Liver (tissue), 9 donors: ENCODE data around the gene CRYL1. TPM values are rescaled to one million over a fixed set of nuclear protein-coding genes. Genes with fewer than 3 reads are reported as not detected.
"Not testable (repeated sequence)": the region's sequence is repeated elsewhere in the genome, so short reads cannot be mapped to it uniquely, and the experiment has no call there.

Source experiments
- DNase-seq: peaks from one replicate; pipeline ENCODE4 v3.0.0-alpha.2; 2017; ENCODE audit warnings: low spot score
- H3K27ac ChIP-seq, 2 donors: one replicate each; pipeline ENCODE4 v1.7.0; 2013; ENCODE audit warnings: inconsistent platforms in 2 of 2, low read length in 2 of 2, control low read depth in 1 of 2, low read depth in 1 of 2, mild to moderate bottlenecking in 1 of 2
- H3K27me3 ChIP-seq, 4 donors: one replicate each; pipeline versions ENCODE4 v1.6.1 to v1.7.0; 2013; ENCODE audit warnings: low read length in 3 of 4, inconsistent platforms in 1 of 4, mild to moderate bottlenecking in 1 of 4, moderate library complexity in 1 of 4; ENCODE audit not compliant: control insufficient read depth in 4 of 4, insufficient read depth in 4 of 4
- H3K36me3 ChIP-seq, 4 donors: one replicate each; pipeline versions ENCODE4 v1.6.1 to v1.7.0; 2013; ENCODE audit warnings: low read length in 3 of 4, mild to moderate bottlenecking in 3 of 4, low read depth in 1 of 4, moderate library complexity in 1 of 4; ENCODE audit not compliant: control insufficient read depth in 4 of 4, insufficient read depth in 3 of 4
- H3K4me1 ChIP-seq, 4 donors: one replicate each; pipeline versions ENCODE4 v1.6.1 to v1.7.0; 2013; ENCODE audit warnings: low read length in 3 of 4, mild to moderate bottlenecking in 3 of 4, moderate library complexity in 1 of 4; ENCODE audit not compliant: control insufficient read depth in 4 of 4, insufficient read depth in 4 of 4
- H3K4me3 ChIP-seq, 3 donors: one replicate each; pipeline versions ENCODE4 v1.6.1 to v1.7.0; 2013; ENCODE audit warnings: low read length in 3 of 3, control low read depth in 1 of 3, low read depth in 1 of 3, mild to moderate bottlenecking in 1 of 3
- H3K9ac ChIP-seq, 2 donors: one replicate each; pipeline ENCODE4 v1.7.0; 2013; ENCODE audit warnings: low read length in 2 of 2, mild to moderate bottlenecking in 2 of 2, moderate library complexity in 2 of 2, control low read depth in 1 of 2, low read depth in 1 of 2
- H3K9me3 ChIP-seq, 4 donors: one replicate each; pipeline versions ENCODE4 v1.6.1 to v1.7.0; 2013; ENCODE audit warnings: low read length in 3 of 4; ENCODE audit not compliant: control insufficient read depth in 4 of 4
- ATF3 ChIP-seq: IDR thresholded peaks from 2 replicates; pipeline ENCODE4 v1.6.1; 2016; ENCODE audit warnings: antibody characterized with exemption
- EGR1 ChIP-seq, 2 donors: IDR thresholded peaks; 2 replicates each; pipeline ENCODE4 v1.6.1; 2016 to 2018; ENCODE audit warnings: antibody characterized with exemption in 2 of 2, low read depth in 2 of 2
- FOXA1 ChIP-seq: IDR thresholded peaks from 2 replicates; pipeline ENCODE4 v1.6.1; 2016; ENCODE audit warnings: antibody characterized with exemption
- FOXA2 ChIP-seq: IDR thresholded peaks from 2 replicates; pipeline ENCODE4 v1.6.1; 2016; ENCODE audit warnings: antibody characterized with exemption
- GABPA ChIP-seq, 2 donors: IDR thresholded peaks in 1 of 2; conservative IDR thresholded peaks in 1 of 2; 2 replicates each; pipeline ENCODE4 v1.6.1; 2016; ENCODE audit warnings: antibody characterized with exemption in 2 of 2, mild to moderate bottlenecking in 1 of 2, moderate library complexity in 1 of 2
- HNF4G ChIP-seq: IDR thresholded peaks from 2 replicates; pipeline ENCODE4 v1.6.1; 2016; ENCODE audit warnings: antibody characterized with exemption
- JUND ChIP-seq, 2 donors: IDR thresholded peaks; 2 replicates each; pipeline ENCODE4 v1.6.1; 2016; ENCODE audit warnings: antibody characterized with exemption in 2 of 2
- MAX ChIP-seq: IDR thresholded peaks from 2 replicates; pipeline ENCODE4 v1.6.1; 2016; ENCODE audit warnings: antibody characterized with exemption
- NR2F2 ChIP-seq: IDR thresholded peaks from 2 replicates; pipeline ENCODE4 v1.6.1; 2016; ENCODE audit warnings: antibody characterized with exemption
- RAD21 ChIP-seq, 2 donors: IDR thresholded peaks; 2 replicates each; pipeline ENCODE4 v1.6.1; 2016; ENCODE audit warnings: antibody characterized with exemption in 2 of 2, mild to moderate bottlenecking in 2 of 2
- REST ChIP-seq: IDR thresholded peaks from 2 replicates; pipeline ENCODE4 v1.6.1; 2016; ENCODE audit warnings: antibody characterized with exemption, mild to moderate bottlenecking
- WGBS: extraction: QIAGEN DNeasy Blood & Tissue Kit; methylation state at CpG from one replicate; pipeline ENCODE4 v1.1.7; 2013; 5-methylcytosine and 5-hydroxymethylcytosine counted together
- polyA plus RNA-seq, 2 donors: library from polyadenylated mRNA; stranded (reverse) in 1 of 2; unstranded in 1 of 2; fragments of 200-250 nt in 1 of 2; fragments of >200 nt in 1 of 2; fragmentation: Nextera tagmentation in 1 of 2; extraction: Ambion mirVana in 1 of 2; gene quantifications; one replicate each; pipeline versions ENCODE4 v1.2.1 to v1.2.3, GENCODE V29; 2013 to 2015
- total RNA-seq, 2 donors: library from RNA; depleted of rRNA; stranded (reverse); fragments of >200 nt; gene quantifications; one replicate each; pipeline ENCODE4 v1.2.3, GENCODE V29; 2014
- donor health status: healthy.
- donor health status: healthy.
- donor health status: healthy.
- donor health status: healthy.
- donor health status: healthy.

CRYL1 gene
- total and polyA plus RNA-seq, 4 donors: 87.8 to 179 (median 168) TPM

- H3K36me3 ChIP-seq: peaks cover 7 to 29% (median 26%) of the 10 kb centered on the region in 4 donors
- WGBS: 96% methylated on average over 6 of the region's 6 CpGs
- DNase-seq: no peak
Observed at GRCh38 chr13:20438801-20439200, 86.9 kb downstream of the CRYL1 start.

GRCh38 chr13:20436505-20436904 is 89.2 kb downstream of the CRYL1 start:
- Histone ChIP-seq H3K27ac (no peak overlapping the region), H3K9me3 (no peaks in the 10 kb centered on the region), H3K27me3 (no peaks in the 10 kb centered on the region), H3K36me3 (peaks cover 6 to 46% (median 36%) of the 10 kb centered on the region in 4 donors), H3K4me1 (no peaks in the 10 kb centered on the region), H3K4me3 (no peak overlapping the region), H3K9ac (no peak overlapping the region)
- TF ChIP-seq GABPA (IDR thresholded peaks at IDR 0.05 in 1 of 2, conservative IDR thresholded peaks at IDR 0.05 in 1 of 2): no peak
- TF ChIP-seq MAX: no peak
- no peak for TF ChIP-seq NR2F2
- no peak for TF ChIP-seq EGR1 (IDR thresholded peaks at IDR 0.05; ENCODE audit: low read depth in 2 of 2)
- no peak for DNase-seq
- 98% methylated on average over 10 of the region's 10 CpGs for WGBS

More at GRCh38 chr13:20438801-20439200, 86.9 kb downstream of the CRYL1 start:
- H3K27ac ChIP-seq: no peak overlapping the region
- H3K27me3 ChIP-seq: no peaks in the 10 kb centered on the region
- H3K9me3 ChIP-seq: no peaks in the 10 kb centered on the region
- H3K9ac ChIP-seq: no peak overlapping the region
- TF ChIP-seq RAD21 (IDR thresholded peaks at IDR 0.05) (no peak), FOXA2 (no peak), MAX (no peak), ATF3 (no peak), REST (no peak), FOXA1 (no peak), HNF4G (no peak), JUND (IDR thresholded peaks at IDR 0.05) (no peak)
- no peak overlapping the region for H3K4me3 ChIP-seq
- no peaks in the 10 kb centered on the region for H3K4me1 ChIP-seq

GRCh38 chr13:20435616-20436368 is 89.9 kb downstream of the CRYL1 start:
- H3K4me1 ChIP-seq: no peaks in the 10 kb centered on the region
- WGBS: 84% methylated on average over 57 of the region's 57 CpGs
- no peaks in the 10 kb centered on the region for H3K27me3 ChIP-seq
- DNase-seq: no peak
- no peak overlapping the region for H3K27ac ChIP-seq
- no peaks in the 10 kb centered on the region for H3K9me3 ChIP-seq
- H3K4me3 ChIP-seq: no peak overlapping the region
- peaks cover 11 to 52% (median 38%) of the 10 kb centered on the region in 4 donors for H3K36me3 ChIP-seq
- H3K9ac ChIP-seq: no peak overlapping the region
- TF ChIP-seq ATF3 (no peak), REST (no peak)

- not testable (repeated sequence) for H3K27me3 ChIP-seq, DNase-seq, H3K9ac ChIP-seq, H3K9me3 ChIP-seq, H3K27ac ChIP-seq, H3K4me3 ChIP-seq
- Histone ChIP-seq H3K36me3 (peaks cover 11 to 51% (median 37%) of the 10 kb centered on the region in 4 donors), H3K4me1 (peaks cover 2 to 14% (median 11%) of the 10 kb centered on the region in 4 donors)
- WGBS: 96% methylated on average over 9 of the region's 9 CpGs
Observed at GRCh38 chr13:20434210-20434609, 91.4 kb downstream of the CRYL1 start.
